ENCODE results near the gene E4F1.
"Not testable (repeated sequence)": the region's sequence is repeated elsewhere in the genome, so short reads cannot be mapped to it uniquely, and the experiment has no call there.

E4F1 gene

GRCh38 chr16:2244926-2245795 lies 21.8 kb downstream of the E4F1 start:
- DNase-seq (ENCODE audit: low spot score), result no peak

DNA sequence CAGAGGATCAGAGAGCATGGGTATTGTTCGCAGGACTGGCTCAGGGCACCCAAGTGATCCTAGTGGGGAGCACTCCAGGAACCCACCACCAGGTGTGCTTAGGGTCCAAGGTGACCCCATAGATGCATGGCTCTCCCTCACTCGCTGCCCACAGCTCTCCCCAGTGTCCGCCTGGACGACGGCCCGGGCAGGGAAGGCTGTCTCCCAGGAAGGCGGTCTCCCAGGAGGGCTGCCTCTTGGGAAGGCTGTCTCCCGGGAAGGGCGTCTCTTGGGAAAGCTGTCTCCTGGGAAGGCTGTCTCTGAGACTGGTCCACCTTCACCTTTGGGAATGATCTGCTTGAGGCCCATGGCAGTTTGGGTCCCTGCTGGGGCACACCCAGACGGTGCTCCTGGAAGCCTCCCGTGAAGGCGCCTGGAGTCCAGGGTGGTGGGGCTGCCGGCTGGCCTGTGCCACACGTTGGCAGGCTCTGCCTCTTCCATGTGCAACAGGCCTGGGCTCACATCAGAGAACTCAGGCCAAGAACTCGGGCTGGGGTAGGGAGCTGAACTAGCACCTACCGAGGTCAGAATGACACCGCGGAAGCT lies 23.0 kb downstream of the E4F1 start:
- DNase-seq (ENCODE audit: low spot score), result no peak

DNA sequence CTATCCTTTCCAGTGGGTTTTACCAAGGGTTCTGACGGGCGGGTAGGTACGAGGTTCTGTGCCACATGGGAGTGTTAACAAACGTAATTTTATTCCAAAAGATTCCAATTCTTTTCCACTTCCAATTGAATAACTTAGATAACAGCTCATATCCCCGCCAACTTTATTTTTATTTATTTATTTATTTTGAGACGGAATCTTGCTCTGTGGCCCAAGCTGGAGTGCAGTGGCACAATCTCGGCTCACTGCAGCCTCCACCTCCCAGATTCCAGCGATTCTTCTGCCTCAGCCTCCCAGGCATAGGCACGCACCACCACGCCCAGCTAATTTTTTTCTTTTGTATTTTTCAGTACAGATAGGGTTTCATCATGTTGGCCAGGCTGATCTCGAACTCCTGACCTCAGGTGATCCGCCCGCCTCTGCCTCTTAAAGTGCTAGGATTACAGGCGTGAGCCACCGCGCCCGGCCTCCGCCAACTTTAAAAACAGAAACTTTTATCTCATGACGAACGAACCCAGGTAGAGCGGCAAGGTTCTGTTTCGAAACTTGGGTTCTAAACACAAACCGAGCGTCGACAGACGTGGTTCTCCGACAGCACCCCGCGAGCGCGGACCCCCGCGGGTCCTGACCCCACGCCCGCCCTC lies 27.4 kb downstream of the E4F1 start:
- no peak for DNase-seq (ENCODE audit: low spot score)

- DNase-seq (ENCODE audit: low spot score), result peak; percentile 100
These were observed 28.1 kb downstream of the E4F1 start, which contains the start of gene ECI1 for GRCh38 chr16:2251296-2252111. TSS of gene ECI1 (minus strand) at chr16:2251587. CDS start at chr16:2251566, 21 bp downstream.

- DNase-seq (ENCODE audit: low spot score), result no peak
These were observed 29.4 kb downstream of the E4F1 start for GRCh38 chr16:2252806-2253148.

GRCh38 chr16:2253293-2253692 lies 29.9 kb downstream of the E4F1 start:
- DNase-seq (ENCODE audit: low spot score), result no peak

- DNase-seq (ENCODE audit: low spot score), result no peak
These were observed 33.2 kb downstream of the E4F1 start for GRCh38 chr16:2256531-2257140.

DNA sequence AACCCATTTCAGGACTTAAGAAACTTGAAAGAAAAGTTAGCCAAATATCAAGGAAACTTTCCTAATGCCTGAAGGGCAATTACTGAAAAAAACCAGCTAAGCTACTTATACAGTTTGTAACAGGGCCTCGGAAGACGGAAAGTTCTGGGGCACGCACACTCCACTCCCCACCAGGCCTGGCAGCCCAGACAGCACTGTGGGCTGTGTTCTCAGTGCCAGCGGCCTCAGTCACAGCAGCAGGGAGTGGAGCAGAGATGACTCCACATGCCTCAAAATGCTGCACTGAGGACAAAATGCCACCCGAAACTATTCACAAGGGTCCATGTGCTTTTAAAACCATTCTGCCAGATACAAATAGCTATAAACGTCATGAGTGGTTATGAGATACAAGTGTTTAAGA lies 34.3 kb downstream of the E4F1 start:
- no peak for DNase-seq (ENCODE audit: low spot score)

GRCh38 chr16:2258530-2258929 lies 35.1 kb downstream of the E4F1 start:
- not testable (repeated sequence) for DNase-seq (ENCODE audit: low spot score)

GRCh38 chr16:2260250-2260649 lies 36.9 kb downstream of the E4F1 start:
- no peak for DNase-seq (ENCODE audit: low spot score)

GRCh38 chr16:2263026-2263425 lies 39.6 kb downstream of the E4F1 start:
- not testable (repeated sequence) for DNase-seq (ENCODE audit: low spot score)

- not testable (repeated sequence) for DNase-seq (ENCODE audit: low spot score)
These were observed 43.5 kb downstream of the E4F1 start for GRCh38 chr16:2266887-2267286.

- DNase-seq (ENCODE audit: low spot score), result peak; percentile 64
These were observed 44.1 kb downstream of the E4F1 start for GRCh38 chr16:2267505-2267912.

- peak; percentile 100 for DNase-seq (ENCODE audit: low spot score)
These were observed 44.7 kb downstream of the E4F1 start, which contains the start of gene RNPS1 for GRCh38 chr16:2267913-2268666. TSS of gene RNPS1 (minus strand) at chr16:2268126. CDS start at chr16:2264643, 3,483 bp downstream.

GRCh38 chr16:2270070-2270462 lies 46.7 kb downstream of the E4F1 start:
- DNase-seq (ENCODE audit: low spot score), result no peak

DNA sequence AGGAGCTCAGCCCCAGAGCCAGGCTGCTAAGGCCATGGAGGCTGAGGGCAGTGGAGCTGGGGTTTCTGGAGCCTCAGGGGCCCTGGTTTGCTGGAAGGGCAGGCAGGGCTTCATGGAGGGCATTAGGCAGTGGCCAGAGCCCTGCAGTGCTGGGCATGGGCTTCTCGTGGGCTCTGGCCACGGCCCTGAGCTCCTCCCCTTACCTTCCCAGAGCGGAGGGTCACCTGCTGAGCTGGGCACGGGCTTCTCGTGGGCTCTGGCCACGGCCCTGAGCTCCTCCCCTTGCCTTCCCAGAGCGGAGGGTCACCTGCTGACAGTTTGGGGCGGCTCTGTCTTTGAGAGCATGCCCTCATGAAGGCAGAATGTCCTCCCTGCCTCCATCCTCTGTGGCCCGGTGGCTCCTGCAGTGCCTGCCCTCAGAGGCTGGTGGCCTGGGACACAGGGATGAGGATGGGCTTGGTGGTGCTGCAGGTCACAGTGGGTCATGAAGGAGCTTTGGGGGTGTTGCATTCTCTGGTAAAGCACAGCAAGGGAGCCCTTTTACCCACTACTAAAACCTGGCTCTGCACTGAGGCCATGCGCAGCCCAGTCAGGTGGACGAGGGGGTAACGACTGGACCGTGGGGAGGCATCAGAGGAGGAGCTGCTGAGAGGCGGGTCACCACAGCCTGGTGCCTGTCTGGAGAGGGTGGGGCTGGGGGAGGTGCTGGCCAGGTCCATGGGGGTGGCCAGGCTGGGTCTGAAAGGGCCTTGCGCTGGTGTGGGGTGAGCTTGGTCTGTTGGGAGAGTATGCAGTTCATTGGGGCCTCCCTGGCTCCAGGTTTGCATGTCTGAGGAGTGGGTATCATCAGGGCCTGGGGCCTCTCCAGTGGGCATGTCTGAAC lies 47.4 kb downstream of the E4F1 start:
- DNase-seq (ENCODE audit: low spot score), result no peak

GRCh38 chr16:2271848-2272461 lies 48.6 kb downstream of the E4F1 start:
- no peak for DNase-seq (ENCODE audit: low spot score)

- DNase-seq (ENCODE audit: low spot score), result no peak
These were observed 50.1 kb downstream of the E4F1 start for GRCh38 chr16:2273484-2273883.

DNA sequence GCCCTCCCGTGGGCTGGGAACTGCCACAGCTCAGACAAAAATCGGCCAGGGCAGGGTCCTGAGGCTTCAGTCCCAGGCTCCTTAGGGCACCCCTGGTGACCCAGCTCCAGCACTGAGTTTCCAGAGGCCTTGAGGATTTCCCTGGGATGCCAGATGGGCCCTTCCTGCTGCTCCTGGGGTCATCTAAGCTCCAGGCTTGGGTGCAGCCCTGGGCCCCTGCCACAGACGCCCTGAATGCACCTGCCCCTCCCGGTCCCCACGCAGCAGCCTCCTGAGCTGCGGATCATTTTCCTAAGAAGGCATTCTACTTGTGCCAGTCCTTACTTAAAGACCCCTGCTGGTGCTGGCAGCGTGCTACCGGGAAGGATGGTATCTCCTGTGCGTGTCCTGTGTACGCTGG lies 50.5 kb downstream of the E4F1 start:
- no peak for DNase-seq (ENCODE audit: low spot score)
